DMS114 treated with DMSO at 0.1 percent for 48 hours (cell line): ENCODE results near the gene TMED7.
"Not testable (repeated sequence)": the region's sequence is repeated elsewhere in the genome, so short reads cannot be mapped to it uniquely, and the experiment has no call there.

ENCODE experiments used
- DNase-seq: peaks from one replicate; lab custom pipeline; 2025; ENCODE audit not compliant: unreplicated experiment; lab: John Stamatoyannopoulos, UW

The TMED7 gene

GRCh38 chr5:115625579-115626444 lies at the start of gene TMED7:
TMED7 (minus strand) TSS chr5:115626036; CDS start chr5:115625792, 244 bp downstream.
- DNase-seq, result peak; percentile 94

- not testable (repeated sequence) for DNase-seq
Measured at GRCh38 chr5:115674782-115675181, 48.9 kb upstream of the TMED7 start.

- DNase-seq, result no peak
Measured at GRCh38 chr5:115673596-115673995, 47.8 kb upstream of the TMED7 start.

- no peak for DNase-seq
Measured at GRCh38 chr5:115671939-115672338, 46.1 kb upstream of the TMED7 start.

- DNase-seq, result no peak
Measured at GRCh38 chr5:115666023-115666422, 40.2 kb upstream of the TMED7 start.

- no peak for DNase-seq
Measured at GRCh38 chr5:115661563-115661962, 35.7 kb upstream of the TMED7 start.

- DNase-seq, result no peak
Measured at GRCh38 chr5:115661101-115661500, 35.3 kb upstream of the TMED7 start.

- no peak for DNase-seq
Measured at GRCh38 chr5:115657881-115658233, 32.0 kb upstream of the TMED7 start.

GRCh38 chr5:115657125-115657880 lies 31.5 kb upstream of the TMED7 start:
- no peak for DNase-seq

GRCh38 chr5:115656404-115656803 lies 30.6 kb upstream of the TMED7 start:
- no peak for DNase-seq

- DNase-seq, result no peak
Measured at GRCh38 chr5:115655994-115656393, 30.2 kb upstream of the TMED7 start.

- no peak for DNase-seq
Measured at GRCh38 chr5:115649541-115649940, 23.7 kb upstream of the TMED7 start.

- DNase-seq, result no peak
Measured at GRCh38 chr5:115648056-115648455, 22.2 kb upstream of the TMED7 start.

- not testable (repeated sequence) for DNase-seq
Measured at GRCh38 chr5:115645386-115645785, 19.6 kb upstream of the TMED7 start.

- no peak for DNase-seq
Measured at GRCh38 chr5:115644046-115644445, 18.2 kb upstream of the TMED7 start.

GRCh38 chr5:115641948-115642347 lies 16.1 kb upstream of the TMED7 start:
- no peak for DNase-seq

GRCh38 chr5:115640274-115640673 lies 14.4 kb upstream of the TMED7 start:
- DNase-seq, result no peak

GRCh38 chr5:115639377-115639776 lies 13.5 kb upstream of the TMED7 start:
- DNase-seq, result no peak

GRCh38 chr5:115637507-115637906 lies 11.7 kb upstream of the TMED7 start:
- DNase-seq, result no peak

GRCh38 chr5:115636008-115636407 lies 10.2 kb upstream of the TMED7 start:
- DNase-seq, result no peak

- DNase-seq, result peak; percentile 80
Measured at GRCh38 chr5:115634343-115635132, 8.7 kb upstream of the TMED7 start.
